ENCODE measurements around the gene PECR.

The PECR gene

DNA sequence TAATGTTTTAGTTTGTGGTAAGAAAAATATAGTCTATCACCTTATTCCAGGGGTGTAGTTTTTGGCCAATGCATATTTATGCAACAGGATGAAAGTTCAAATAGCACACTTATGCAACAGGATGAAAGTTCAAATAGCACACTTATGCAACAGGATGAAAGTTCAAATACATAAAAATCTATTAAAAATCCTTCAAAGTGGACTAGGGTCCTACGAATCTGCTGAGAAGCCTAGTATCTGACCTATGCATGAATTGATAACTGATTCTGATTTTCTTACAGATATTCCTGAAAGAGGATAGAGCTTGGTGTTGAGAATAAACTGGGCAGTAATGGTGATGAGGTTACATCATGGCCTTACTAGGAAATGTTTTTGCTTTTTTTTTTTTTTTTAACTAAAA lies 2.8 kb downstream of the PECR start:
- Histone ChIP-seq H3K9me3 (ENCODE audit: insufficient read depth, low read length, severe bottlenecking) (no peaks in the 10 kb centered on the region), H3K4me3 (ENCODE audit: low read depth in 1 of 2, low read length in 2 of 2) (no peak overlapping the region), H2AFZ (ENCODE audit: low read depth, low read length) (no peak overlapping the region), H3K9ac (ENCODE audit: low read depth, low read length) (no peak overlapping the region), H3K4me2 (ENCODE audit: insufficient read depth, low read length) (no peak overlapping the region), H3K27me3 (ENCODE audit: insufficient read depth, low read length, poor library complexity) (peaks cover 25% of the 10 kb centered on the region), H3K79me2 (ENCODE audit: insufficient read depth, low read length) (no peaks in the 10 kb centered on the region), H3K4me1 (ENCODE audit: insufficient read depth, low read length) (peaks cover 20% of the 10 kb centered on the region), H4K20me1 (ENCODE audit: insufficient read depth, low read length) (no peaks in the 10 kb centered on the region), H3K36me3 (ENCODE audit: insufficient read depth, low read length) (no peaks in the 10 kb centered on the region), H3K27ac (ENCODE audit: low read length) (no peak overlapping the region)
- no peak for DNase-seq
- TF ChIP-seq EZH2 (IDR thresholded peaks at IDR 0.05; ENCODE audit: borderline replicate concordance, low read depth, low read length, severe bottlenecking): no peak
- TF ChIP-seq, protein P1, sequence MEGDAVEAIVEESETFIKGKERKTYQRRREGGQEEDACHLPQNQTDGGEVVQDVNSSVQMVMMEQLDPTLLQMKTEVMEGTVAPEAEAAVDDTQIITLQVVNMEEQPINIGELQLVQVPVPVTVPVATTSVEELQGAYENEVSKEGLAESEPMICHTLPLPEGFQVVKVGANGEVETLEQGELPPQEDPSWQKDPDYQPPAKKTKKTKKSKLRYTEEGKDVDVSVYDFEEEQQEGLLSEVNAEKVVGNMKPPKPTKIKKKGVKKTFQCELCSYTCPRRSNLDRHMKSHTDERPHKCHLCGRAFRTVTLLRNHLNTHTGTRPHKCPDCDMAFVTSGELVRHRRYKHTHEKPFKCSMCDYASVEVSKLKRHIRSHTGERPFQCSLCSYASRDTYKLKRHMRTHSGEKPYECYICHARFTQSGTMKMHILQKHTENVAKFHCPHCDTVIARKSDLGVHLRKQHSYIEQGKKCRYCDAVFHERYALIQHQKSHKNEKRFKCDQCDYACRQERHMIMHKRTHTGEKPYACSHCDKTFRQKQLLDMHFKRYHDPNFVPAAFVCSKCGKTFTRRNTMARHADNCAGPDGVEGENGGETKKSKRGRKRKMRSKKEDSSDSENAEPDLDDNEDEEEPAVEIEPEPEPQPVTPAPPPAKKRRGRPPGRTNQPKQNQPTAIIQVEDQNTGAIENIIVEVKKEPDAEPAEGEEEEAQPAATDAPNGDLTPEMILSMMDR (IDR thresholded peaks at IDR 0.05; ENCODE audit: borderline replicate concordance, extremely low read depth, low read length, poor library complexity, severe bottlenecking): no peak
- ATAC-seq (ENCODE audit: insufficient read depth, low read depth): no peak

DNA sequence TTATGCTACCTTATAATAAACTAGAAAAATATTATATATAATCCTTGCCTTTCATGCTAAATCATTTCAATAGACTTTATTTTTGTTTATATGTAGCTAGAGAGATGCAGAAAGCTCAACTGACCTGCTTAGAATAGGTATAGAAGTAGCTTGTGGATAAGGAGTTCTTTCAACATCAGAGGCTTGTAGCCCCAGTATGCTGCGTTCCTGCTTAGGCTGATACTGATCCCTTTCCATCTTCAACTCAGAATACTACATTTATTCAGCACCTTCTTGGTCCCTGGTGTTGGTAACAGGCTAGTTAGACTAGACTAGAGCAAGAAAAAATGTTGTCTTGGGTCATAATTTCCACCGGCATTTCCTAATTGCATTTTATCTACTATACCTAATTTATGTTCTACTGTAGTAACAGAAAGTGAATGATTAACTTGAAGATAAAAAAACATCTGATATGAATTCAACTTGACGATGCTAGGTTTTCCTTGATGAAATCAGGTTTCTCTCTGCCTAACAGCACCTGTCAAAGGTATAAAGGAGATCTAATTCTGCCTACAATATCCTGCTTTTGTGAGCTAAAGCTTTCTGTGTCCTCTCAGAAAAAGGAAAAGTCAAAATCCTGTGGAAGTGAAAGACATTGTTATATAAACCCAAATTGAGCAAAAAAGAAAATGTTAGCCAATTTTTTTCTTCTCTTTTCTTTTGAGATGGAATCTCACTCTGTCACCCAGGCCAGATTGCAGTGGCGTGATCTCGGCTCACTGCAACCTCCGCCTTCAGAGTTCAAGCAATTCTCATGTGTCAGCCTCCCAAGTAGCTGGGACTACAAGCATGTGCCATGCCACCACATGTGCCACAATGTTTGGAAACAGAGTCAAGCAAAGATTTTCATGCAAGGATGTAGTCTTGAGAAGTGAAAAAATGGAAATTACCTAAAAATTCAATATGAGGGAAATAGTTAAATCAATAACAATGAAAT lies 5.8 kb downstream of the PECR start:
- H3K9me3 ChIP-seq (ENCODE audit: insufficient read depth, low read length, severe bottlenecking): no peaks in the 10 kb centered on the region
- peaks cover 3% of the 10 kb centered on the region for H3K27me3 ChIP-seq (ENCODE audit: insufficient read depth, low read length, poor library complexity)
- no peak overlapping the region for H3K9ac ChIP-seq (ENCODE audit: low read depth, low read length)
- no peak for TF ChIP-seq EZH2 (IDR thresholded peaks at IDR 0.05; ENCODE audit: borderline replicate concordance, low read depth, low read length, severe bottlenecking)
- TF ChIP-seq, protein P1 (IDR thresholded peaks at IDR 0.05; ENCODE audit: borderline replicate concordance, extremely low read depth, low read length, poor library complexity, severe bottlenecking): no peak
- DNase-seq (no peak), ATAC-seq (ENCODE audit: insufficient read depth, low read depth) (no peak)
- H3K27ac ChIP-seq (ENCODE audit: low read length): no peak overlapping the region
- H3K79me2 ChIP-seq (ENCODE audit: insufficient read depth, low read length): no peaks in the 10 kb centered on the region
- no peak overlapping the region for H3K4me2 ChIP-seq (ENCODE audit: insufficient read depth, low read length)
- H3K4me1 ChIP-seq (ENCODE audit: insufficient read depth, low read length): no peaks in the 10 kb centered on the region
- H2AFZ ChIP-seq (ENCODE audit: low read depth, low read length): no peak overlapping the region
- no peak overlapping the region for H3K4me3 ChIP-seq (ENCODE audit: low read depth in 1 of 2, low read length in 2 of 2)
- H4K20me1 ChIP-seq (ENCODE audit: insufficient read depth, low read length): no peaks in the 10 kb centered on the region
- H3K36me3 ChIP-seq (ENCODE audit: insufficient read depth, low read length): no peaks in the 10 kb centered on the region

DNA sequence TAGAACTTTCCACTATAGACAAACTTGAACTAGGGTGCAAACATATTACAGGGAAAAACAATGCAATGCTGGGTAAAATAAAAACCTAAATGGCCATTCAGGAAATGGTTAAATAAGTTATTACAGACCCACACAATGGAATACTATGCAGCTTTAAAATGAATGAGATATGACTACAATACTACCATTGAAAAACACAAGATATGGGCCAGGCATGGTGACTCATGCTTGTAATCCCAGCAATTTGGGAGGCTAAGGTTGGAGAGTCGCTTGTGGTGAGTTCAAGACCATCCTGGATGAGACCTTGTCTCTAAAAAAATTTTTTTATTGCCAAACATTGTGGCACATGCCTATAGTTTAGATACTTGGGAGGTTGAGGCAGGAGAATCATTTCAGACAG lies 6.8 kb downstream of the PECR start:
- no peak overlapping the region for H3K4me2 ChIP-seq (ENCODE audit: insufficient read depth, low read length)
- no peaks in the 10 kb centered on the region for H3K27me3 ChIP-seq (ENCODE audit: insufficient read depth, low read length, poor library complexity)
- H3K4me3 ChIP-seq (ENCODE audit: low read depth in 1 of 2, low read length in 2 of 2): no peak overlapping the region
- TF ChIP-seq, protein P1 (IDR thresholded peaks at IDR 0.05; ENCODE audit: borderline replicate concordance, extremely low read depth, low read length, poor library complexity, severe bottlenecking): no peak
- no peak for TF ChIP-seq EZH2 (IDR thresholded peaks at IDR 0.05; ENCODE audit: borderline replicate concordance, low read depth, low read length, severe bottlenecking)
- H3K9me3 ChIP-seq (ENCODE audit: insufficient read depth, low read length, severe bottlenecking): no peaks in the 10 kb centered on the region
- H3K9ac ChIP-seq (ENCODE audit: low read depth, low read length): no peak overlapping the region
- no peak overlapping the region for H2AFZ ChIP-seq (ENCODE audit: low read depth, low read length)
- no peaks in the 10 kb centered on the region for H3K4me1 ChIP-seq (ENCODE audit: insufficient read depth, low read length)
- H3K36me3 ChIP-seq (ENCODE audit: insufficient read depth, low read length): no peaks in the 10 kb centered on the region
- DNase-seq (no peak), ATAC-seq (ENCODE audit: insufficient read depth, low read depth) (no peak)
- H4K20me1 ChIP-seq (ENCODE audit: insufficient read depth, low read length): no peaks in the 10 kb centered on the region
- H3K79me2 ChIP-seq (ENCODE audit: insufficient read depth, low read length): no peaks in the 10 kb centered on the region
- H3K27ac ChIP-seq (ENCODE audit: low read length): no peak overlapping the region
